Measurements from ENCODE around the gene PPP2R2C. TPM values are rescaled to one million over a fixed set of nuclear protein-coding genes. Genes with fewer than 3 reads are reported as not detected.

Gene PPP2R2C
- total and polyA plus RNA-seq, 2 experiments from 2014 or later = 1.3 to 9.2 TPM

- no peak overlapping the region for H3K4me3 Mint-ChIP-seq
- no peak overlapping the region for H3K27ac ChIP-seq (ENCODE audit: low read depth)
- H3F3A ChIP-seq (replicated peaks; ENCODE audit: low read depth) = no peaks in the 10 kb centered on the region
- H3K36me3 ChIP-seq (ENCODE audit: insufficient read depth) = no peaks in the 10 kb centered on the region
- H3K4me3 ChIP-seq = no peak overlapping the region
- H3K36me3 Mint-ChIP-seq (ENCODE audit: low read depth) = no peaks in the 10 kb centered on the region; the same call in 2 of the 3 replicates
- peaks cover 12% of the 10 kb centered on the region; the same call in 1 of the 2 replicates for H3K4me1 ChIP-seq (ENCODE audit: insufficient read depth)
- H3K9me3 Mint-ChIP-seq = peaks cover 1% of the 10 kb centered on the region; the same call in 2 of the 3 replicates
- H3K27me3 Mint-ChIP-seq (ENCODE audit: insufficient read depth, low read depth, poor library complexity) = peaks cover 12% of the 10 kb centered on the region
- peaks cover 32% of the 10 kb centered on the region for H3K4me1 Mint-ChIP-seq
- no peaks in the 10 kb centered on the region for H3K9me2 ChIP-seq (ENCODE audit: insufficient read depth)
- no peak overlapping the region for H3K4me2 ChIP-seq
- TF ChIP-seq STAT1 (IDR thresholded peaks at IDR 0.05; ENCODE audit: unreplicated experiment) (no peak), JUNB (IDR thresholded peaks at IDR 0.05; ENCODE audit: unreplicated experiment) (no peak), CREB1 (CRISPR knock-in tag; IDR thresholded peaks at IDR 0.05; ENCODE audit: low read depth) (no peak), NANOG (IDR thresholded peaks at IDR 0.05; ENCODE audit: borderline replicate concordance) (no peak), ZNF114 (CRISPR knock-in tag; IDR thresholded peaks at IDR 0.05) (no peak), ZNF331 (CRISPR knock-in tag; IDR thresholded peaks at IDR 0.05; ENCODE audit: low read depth) (no peak), EZH2 (IDR thresholded peaks at IDR 0.05; ENCODE audit: low read depth, unreplicated experiment) (no peak), POLR2AphosphoS5 (IDR thresholded peaks at IDR 0.05; ENCODE audit: low read depth) (no peak), ZNF462 (CRISPR knock-in tag; IDR thresholded peaks at IDR 0.05) (no peak), EZH2phosphoT487 (IDR thresholded peaks at IDR 0.05; ENCODE audit: unreplicated experiment) (no peak)
- TF ChIP-seq, protein P1, sequence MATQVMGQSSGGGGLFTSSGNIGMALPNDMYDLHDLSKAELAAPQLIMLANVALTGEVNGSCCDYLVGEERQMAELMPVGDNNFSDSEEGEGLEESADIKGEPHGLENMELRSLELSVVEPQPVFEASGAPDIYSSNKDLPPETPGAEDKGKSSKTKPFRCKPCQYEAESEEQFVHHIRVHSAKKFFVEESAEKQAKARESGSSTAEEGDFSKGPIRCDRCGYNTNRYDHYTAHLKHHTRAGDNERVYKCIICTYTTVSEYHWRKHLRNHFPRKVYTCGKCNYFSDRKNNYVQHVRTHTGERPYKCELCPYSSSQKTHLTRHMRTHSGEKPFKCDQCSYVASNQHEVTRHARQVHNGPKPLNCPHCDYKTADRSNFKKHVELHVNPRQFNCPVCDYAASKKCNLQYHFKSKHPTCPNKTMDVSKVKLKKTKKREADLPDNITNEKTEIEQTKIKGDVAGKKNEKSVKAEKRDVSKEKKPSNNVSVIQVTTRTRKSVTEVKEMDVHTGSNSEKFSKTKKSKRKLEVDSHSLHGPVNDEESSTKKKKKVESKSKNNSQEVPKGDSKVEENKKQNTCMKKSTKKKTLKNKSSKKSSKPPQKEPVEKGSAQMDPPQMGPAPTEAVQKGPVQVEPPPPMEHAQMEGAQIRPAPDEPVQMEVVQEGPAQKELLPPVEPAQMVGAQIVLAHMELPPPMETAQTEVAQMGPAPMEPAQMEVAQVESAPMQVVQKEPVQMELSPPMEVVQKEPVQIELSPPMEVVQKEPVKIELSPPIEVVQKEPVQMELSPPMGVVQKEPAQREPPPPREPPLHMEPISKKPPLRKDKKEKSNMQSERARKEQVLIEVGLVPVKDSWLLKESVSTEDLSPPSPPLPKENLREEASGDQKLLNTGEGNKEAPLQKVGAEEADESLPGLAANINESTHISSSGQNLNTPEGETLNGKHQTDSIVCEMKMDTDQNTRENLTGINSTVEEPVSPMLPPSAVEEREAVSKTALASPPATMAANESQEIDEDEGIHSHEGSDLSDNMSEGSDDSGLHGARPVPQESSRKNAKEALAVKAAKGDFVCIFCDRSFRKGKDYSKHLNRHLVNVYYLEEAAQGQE (IDR thresholded peaks at IDR 0.05; ENCODE audit: unreplicated experiment) = no peak
- TF ChIP-seq, protein P2, sequence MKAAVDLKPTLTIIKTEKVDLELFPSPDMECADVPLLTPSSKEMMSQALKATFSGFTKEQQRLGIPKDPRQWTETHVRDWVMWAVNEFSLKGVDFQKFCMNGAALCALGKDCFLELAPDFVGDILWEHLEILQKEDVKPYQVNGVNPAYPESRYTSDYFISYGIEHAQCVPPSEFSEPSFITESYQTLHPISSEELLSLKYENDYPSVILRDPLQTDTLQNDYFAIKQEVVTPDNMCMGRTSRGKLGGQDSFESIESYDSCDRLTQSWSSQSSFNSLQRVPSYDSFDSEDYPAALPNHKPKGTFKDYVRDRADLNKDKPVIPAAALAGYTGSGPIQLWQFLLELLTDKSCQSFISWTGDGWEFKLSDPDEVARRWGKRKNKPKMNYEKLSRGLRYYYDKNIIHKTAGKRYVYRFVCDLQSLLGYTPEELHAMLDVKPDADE (IDR thresholded peaks at IDR 0.05) = no peak
- TF ChIP-seq, protein P3, sequence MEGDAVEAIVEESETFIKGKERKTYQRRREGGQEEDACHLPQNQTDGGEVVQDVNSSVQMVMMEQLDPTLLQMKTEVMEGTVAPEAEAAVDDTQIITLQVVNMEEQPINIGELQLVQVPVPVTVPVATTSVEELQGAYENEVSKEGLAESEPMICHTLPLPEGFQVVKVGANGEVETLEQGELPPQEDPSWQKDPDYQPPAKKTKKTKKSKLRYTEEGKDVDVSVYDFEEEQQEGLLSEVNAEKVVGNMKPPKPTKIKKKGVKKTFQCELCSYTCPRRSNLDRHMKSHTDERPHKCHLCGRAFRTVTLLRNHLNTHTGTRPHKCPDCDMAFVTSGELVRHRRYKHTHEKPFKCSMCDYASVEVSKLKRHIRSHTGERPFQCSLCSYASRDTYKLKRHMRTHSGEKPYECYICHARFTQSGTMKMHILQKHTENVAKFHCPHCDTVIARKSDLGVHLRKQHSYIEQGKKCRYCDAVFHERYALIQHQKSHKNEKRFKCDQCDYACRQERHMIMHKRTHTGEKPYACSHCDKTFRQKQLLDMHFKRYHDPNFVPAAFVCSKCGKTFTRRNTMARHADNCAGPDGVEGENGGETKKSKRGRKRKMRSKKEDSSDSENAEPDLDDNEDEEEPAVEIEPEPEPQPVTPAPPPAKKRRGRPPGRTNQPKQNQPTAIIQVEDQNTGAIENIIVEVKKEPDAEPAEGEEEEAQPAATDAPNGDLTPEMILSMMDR (conservative IDR thresholded peaks at IDR 0.05; ENCODE audit: low read depth in 2 of 2) = no peak
- no peak overlapping the region for H3K27ac Mint-ChIP-seq
- H4K20me1 ChIP-seq (replicated peaks; ENCODE audit: insufficient read depth) = no peaks in the 10 kb centered on the region
- DNase-seq (ENCODE audit: low spot score) (no peak), ATAC-seq (no peak)
- H2AFZ ChIP-seq = no peak overlapping the region
- no peaks in the 10 kb centered on the region for H3K27me3 ChIP-seq (ENCODE audit: insufficient read depth)
- H3K79me2 ChIP-seq (replicated peaks; ENCODE audit: insufficient read depth) = no peaks in the 10 kb centered on the region
These were observed 132.5 kb downstream of the PPP2R2C start for GRCh38 chr4:6339818-6340445.

Data from GM23338 (cell line).